Head of caudate nucleus (tissue), 42 donors: ENCODE results near the gene FBLN5.

ENCODE experiments used
- DNase-seq, 42 donors: peaks; one replicate each; pipeline versions ENCODE4 v3.0.0 to v3.0.0-alpha.2; 2020 to 2021; ENCODE audit warnings: mixed read lengths in 7 of 42
- intact Hi-C: fragments of 100-400 bp; cut with DNase I; formaldehyde crosslinking; loops from one replicate; pipeline ENCODE4 v1.15.0; 2022

Gene FBLN5

GRCh38 chr14:91891101-91891500 is 56.4 kb downstream of the FBLN5 start:
- DNase-seq: peak in 7 of 42 donors; percentile 5 to 51 (median 21)
- intact Hi-C loops: no loop called here

- peak in 40 of 42 donors; percentile 29 to 78 (median 52) for DNase-seq
- intact Hi-C loops: no loop called here
Measured at GRCh38 chr14:91890291-91890749, 57.2 kb downstream of the FBLN5 start.

GRCh38 chr14:91889477-91890211 is 57.9 kb downstream of the FBLN5 start:
- intact Hi-C loops: no loop called here
- DNase-seq: peak in 35 of 42 donors; percentile 7 to 76 (median 47)

DNA sequence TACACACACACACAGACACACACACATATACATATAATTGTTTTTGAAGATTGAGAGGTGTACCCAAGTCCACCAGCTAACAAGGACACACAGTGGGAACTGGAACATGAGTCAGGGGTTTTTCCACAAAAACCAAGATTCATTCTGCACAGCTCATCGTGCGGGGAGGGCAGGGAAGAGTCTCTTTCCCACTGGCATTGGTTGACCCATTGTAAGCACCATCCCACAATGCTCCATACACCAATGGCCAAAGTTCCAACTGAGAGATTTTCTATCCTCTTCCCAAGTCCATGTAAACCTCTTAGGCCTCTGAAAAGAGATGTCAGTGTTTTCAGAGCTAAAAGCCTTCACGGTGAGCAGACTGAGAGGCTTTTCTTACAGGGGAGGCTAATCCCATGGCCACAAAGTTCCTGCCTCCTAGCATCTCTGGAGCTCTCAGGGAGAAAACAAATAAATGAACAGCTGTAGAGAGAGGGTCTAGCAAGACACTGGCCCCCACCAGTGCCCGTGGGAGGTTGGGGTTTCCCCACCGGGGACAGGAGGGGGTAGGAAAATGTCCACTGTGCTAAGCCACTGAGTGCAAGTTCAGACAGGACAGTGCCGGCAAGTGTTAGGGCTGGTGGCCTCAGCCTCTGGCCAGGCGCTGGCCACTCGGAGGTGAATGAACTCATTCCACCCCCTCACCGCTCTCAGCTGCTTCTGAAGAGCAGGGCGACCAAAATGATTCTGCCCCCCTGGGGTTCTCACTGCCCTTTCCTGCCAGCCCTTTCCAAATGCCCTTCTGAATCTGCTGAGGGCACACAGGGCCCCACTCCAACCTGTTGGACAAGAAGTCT is 58.6 kb downstream of the FBLN5 start:
- intact Hi-C loops: no loop called here
- DNase-seq: peak in 12 of 42 donors; percentile 18 to 73 (median 37)

- no peak for DNase-seq
Measured at GRCh38 chr14:91886961-91887360, 60.5 kb downstream of the FBLN5 start.

DNA sequence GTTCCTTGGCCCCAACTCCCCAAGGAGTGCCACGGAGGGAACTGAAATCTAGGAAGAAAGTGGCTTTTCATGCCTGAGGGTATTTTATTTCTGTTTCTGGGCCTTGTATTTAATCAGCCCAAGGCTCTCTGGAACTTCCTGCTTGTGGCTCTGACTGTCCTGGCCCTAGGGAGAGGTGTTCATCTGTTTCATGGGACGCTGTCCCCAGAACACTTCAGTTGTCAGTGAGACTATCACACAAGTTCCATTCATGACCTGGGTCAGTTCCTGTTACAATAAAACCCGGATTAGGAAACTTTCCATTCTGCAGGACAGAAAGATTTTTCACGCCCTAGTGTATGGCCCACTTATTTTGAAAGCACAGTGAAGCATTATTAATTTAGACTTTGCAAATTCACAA is 61.7 kb downstream of the FBLN5 start:
- DNase-seq: no peak
- intact Hi-C loops: no loop called here

More at GRCh38 chr14:91886961-91887360, 60.5 kb downstream of the FBLN5 start:
- intact Hi-C loops: no loop called here

- intact Hi-C loops: no loop called here
- DNase-seq: no peak
Measured at GRCh38 chr14:91885113-91885712, 62.3 kb downstream of the FBLN5 start.

- no peak for DNase-seq
- intact Hi-C loops: no loop called here
Measured at GRCh38 chr14:91884664-91885063, 62.8 kb downstream of the FBLN5 start.

GRCh38 chr14:91883753-91884152 is 63.7 kb downstream of the FBLN5 start:
- intact Hi-C loops: no loop called here
- DNase-seq: peak in 1 of 42 donors; percentile 65

GRCh38 chr14:91882776-91883175 is 64.7 kb downstream of the FBLN5 start:
- DNase-seq: no peak
- intact Hi-C loops: no loop called here

DNA sequence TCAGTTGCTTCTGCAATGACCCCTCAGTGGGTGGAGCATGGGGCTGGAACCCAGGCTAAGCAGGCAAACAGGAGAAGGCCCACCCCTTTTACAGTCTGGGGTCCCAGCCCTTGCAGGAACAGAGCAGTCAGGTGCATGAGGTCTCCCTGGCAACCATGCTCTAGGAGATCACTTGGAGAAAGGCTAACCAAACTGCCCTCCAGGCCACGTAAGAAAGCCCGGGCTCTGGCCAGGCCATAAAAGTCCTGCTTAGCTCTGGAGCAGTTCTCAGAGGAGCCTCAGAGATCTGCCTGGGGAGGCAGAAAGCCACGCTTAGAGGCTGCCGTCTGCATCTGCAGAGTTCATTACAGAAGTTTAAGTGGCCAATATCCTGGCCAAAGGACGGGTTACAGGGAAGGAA is 65.1 kb downstream of the FBLN5 start:
- DNase-seq: no peak
- intact Hi-C loops: no loop called here

DNA sequence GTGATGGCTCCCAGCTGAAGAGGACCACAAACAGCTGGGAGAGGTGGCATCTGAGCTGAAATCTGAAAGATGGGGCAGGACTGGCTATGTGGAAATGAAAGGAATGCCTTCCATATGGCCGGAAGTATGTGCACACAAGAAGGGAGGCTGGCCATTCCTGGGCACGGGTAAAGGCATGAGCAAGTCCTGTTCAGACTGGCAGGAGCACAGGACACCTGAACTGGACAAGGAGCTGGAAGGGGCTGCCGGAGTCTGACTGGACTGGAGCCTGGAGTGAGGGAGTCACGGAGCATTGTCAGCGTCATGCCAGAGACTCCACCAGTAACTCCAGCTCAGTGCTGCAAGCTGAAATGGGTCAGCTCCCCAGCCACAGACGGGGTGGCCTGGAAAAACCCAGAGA is 68.3 kb downstream of the FBLN5 start:
- DNase-seq: no peak
- intact Hi-C loops: no loop called here

DNA sequence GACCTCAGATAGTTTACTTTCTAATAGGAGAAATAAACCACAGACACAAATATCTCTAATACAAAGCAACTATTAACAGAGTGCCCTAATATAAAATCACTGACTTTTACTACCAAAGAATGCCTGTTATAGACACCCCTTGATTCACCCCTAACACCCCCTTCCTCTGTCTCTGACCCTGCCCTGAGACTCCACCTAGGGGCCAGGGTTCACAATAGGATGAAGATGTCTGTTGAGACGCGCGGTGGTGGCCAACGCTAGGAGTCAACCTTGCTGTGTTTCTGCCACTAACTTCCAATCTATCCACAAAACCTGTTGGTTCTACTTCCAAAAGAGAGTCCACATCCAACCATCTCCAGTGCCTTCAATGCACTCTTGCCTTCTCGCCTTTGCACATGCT is 69.2 kb downstream of the FBLN5 start:
- intact Hi-C loops: no loop called here
- DNase-seq: no peak

GRCh38 chr14:91877376-91877915 is 70.0 kb downstream of the FBLN5 start:
- no peak for DNase-seq
- intact Hi-C loops: no loop called here

DNA sequence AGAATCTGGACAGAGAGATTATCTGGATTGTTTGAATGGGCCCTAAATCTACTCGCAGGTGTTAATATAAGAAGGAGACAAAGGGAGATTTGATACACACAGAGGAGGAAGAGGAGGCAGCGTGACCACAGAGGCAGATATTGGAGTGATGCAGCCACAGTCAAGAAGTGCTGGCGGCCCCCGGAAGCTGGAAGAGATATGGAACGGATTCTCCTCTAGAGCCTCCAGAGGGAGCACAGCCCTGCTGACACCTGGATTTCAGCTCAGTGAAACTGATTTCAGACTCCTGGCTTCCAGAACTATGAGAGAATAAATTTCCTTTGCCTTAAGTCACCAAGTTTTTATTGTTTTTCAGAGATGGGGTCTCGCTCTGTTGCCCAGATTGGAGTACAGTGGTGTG is 71.0 kb downstream of the FBLN5 start:
- intact Hi-C loops: no loop called here
- DNase-seq: no peak

GRCh38 chr14:91875525-91876286 is 71.8 kb downstream of the FBLN5 start:
- intact Hi-C loops: no loop called here
- no peak for DNase-seq

DNA sequence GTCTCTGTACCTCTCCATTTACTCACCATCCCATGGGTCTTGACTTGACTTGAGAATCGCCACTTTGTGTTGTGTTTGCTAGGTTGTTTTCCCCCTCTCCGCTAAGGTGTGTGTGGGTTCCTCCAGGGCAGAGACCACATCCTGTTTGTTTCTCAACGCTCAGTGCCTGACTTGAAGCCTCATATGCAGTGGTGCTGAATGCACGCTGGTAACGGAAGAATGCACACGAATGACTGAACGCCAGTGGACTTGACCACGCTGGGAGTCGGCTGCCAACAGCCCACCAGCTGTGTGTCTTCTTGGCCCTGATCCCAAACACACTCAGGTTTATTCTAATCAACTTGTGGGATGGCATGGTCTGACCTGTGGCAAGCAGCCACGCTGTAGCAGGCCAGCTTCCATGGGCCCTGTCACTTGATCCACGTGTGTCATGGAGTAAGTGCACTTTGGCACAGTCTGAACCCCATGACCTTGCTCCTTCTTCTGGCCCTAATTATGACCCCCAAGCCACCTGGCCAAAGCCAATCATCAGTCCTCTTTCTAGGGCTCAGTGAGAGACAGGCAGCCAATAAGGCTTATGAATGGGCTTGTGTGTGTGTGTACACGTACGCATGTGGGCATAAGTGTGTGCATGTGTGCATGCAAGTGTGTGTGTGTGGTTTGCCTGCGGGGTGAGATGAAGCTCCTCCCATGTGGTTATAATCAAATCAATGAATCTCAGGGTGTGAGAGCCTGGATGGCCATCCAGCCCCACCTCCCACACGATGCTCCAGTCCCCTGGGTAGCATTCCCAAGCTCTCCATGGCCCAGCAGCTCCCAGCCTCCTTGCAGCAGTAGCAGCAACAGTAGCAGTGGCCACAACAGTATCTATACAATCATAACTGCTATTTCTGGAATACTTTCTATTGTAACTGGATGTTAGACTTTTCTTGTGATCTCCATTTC is 73.8 kb downstream of the FBLN5 start:
- intact Hi-C loops: no loop called here
- DNase-seq: no peak
